ENCODE measurements around the gene KCNV2. TPM values are rescaled to one million over a fixed set of nuclear protein-coding genes. Genes with fewer than 3 reads are reported as not detected.

Gene KCNV2
- total and polyA plus RNA-seq, 2 donors: not detected

GRCh38 chr9:2742214-2742613 is 24.9 kb downstream of the KCNV2 start:
- Histone ChIP-seq H3K4me3 (ENCODE audit: low read length in 2 of 2) (no peak overlapping the region), H3K9me3 (ENCODE audit: control insufficient read depth in 2 of 2, insufficient read depth in 1 of 2, low read length in 1 of 2) (no peaks in the 10 kb centered on the region), H3K36me3 (ENCODE audit: control insufficient read depth in 2 of 2, insufficient read depth in 2 of 2, low read length in 1 of 2) (no peaks in the 10 kb centered on the region), H3K4me1 (ENCODE audit: control insufficient read depth in 2 of 2, insufficient read depth in 2 of 2, low read length in 2 of 2) (no peaks in the 10 kb centered on the region), H3K27me3 (ENCODE audit: control insufficient read depth in 2 of 2, insufficient read depth in 1 of 2, low read length in 1 of 2) (no peaks in the 10 kb centered on the region), H3K27ac (ENCODE audit: low read depth in 1 of 2, low read length in 1 of 2) (no peak overlapping the region)
- 97% methylated on average over 7 of the region's 7 CpGs for WGBS
- no peak for DNase-seq (ENCODE audit: low read depth in 6 of 9, low spot score in 9 of 9)

- H3K4me3 ChIP-seq (ENCODE audit: low read length in 2 of 2): no peak overlapping the region
- WGBS: 98% methylated on average over 5 of the region's 5 CpGs
- no peaks in the 10 kb centered on the region for H3K9me3 ChIP-seq (ENCODE audit: control insufficient read depth in 2 of 2, insufficient read depth in 1 of 2, low read length in 1 of 2)
- H3K4me1 ChIP-seq (ENCODE audit: control insufficient read depth in 2 of 2, insufficient read depth in 2 of 2, low read length in 2 of 2): no peaks in the 10 kb centered on the region
- no peaks in the 10 kb centered on the region for H3K36me3 ChIP-seq (ENCODE audit: control insufficient read depth in 2 of 2, insufficient read depth in 2 of 2, low read length in 1 of 2)
- no peaks in the 10 kb centered on the region for H3K27me3 ChIP-seq (ENCODE audit: control insufficient read depth in 2 of 2, insufficient read depth in 1 of 2, low read length in 1 of 2)
- no peak for DNase-seq (ENCODE audit: low read depth in 6 of 9, low spot score in 9 of 9)
- no peak overlapping the region for H3K27ac ChIP-seq (ENCODE audit: low read depth in 1 of 2, low read length in 1 of 2)
These were observed 26.7 kb downstream of the KCNV2 start for GRCh38 chr9:2743937-2744529.

- DNase-seq (ENCODE audit: low read depth in 6 of 9, low spot score in 9 of 9): no peak
- no peak overlapping the region for H3K27ac ChIP-seq (ENCODE audit: low read depth in 1 of 2, low read length in 1 of 2)
- H3K36me3 ChIP-seq (ENCODE audit: control insufficient read depth in 2 of 2, insufficient read depth in 2 of 2, low read length in 1 of 2): no peaks in the 10 kb centered on the region
- no peaks in the 10 kb centered on the region for H3K9me3 ChIP-seq (ENCODE audit: control insufficient read depth in 2 of 2, insufficient read depth in 1 of 2, low read length in 1 of 2)
- no peak overlapping the region for H3K4me3 ChIP-seq (ENCODE audit: low read length in 2 of 2)
- no peaks in the 10 kb centered on the region for H3K27me3 ChIP-seq (ENCODE audit: control insufficient read depth in 2 of 2, insufficient read depth in 1 of 2, low read length in 1 of 2)
- 83% methylated on average over 9 of the region's 9 CpGs for WGBS
- H3K4me1 ChIP-seq (ENCODE audit: control insufficient read depth in 2 of 2, insufficient read depth in 2 of 2, low read length in 2 of 2): no peaks in the 10 kb centered on the region
These were observed 28.5 kb downstream of the KCNV2 start for GRCh38 chr9:2745560-2746380.

- Histone ChIP-seq H3K36me3 (ENCODE audit: control insufficient read depth in 2 of 2, insufficient read depth in 2 of 2, low read length in 1 of 2) (no peaks in the 10 kb centered on the region), H3K4me1 (ENCODE audit: control insufficient read depth in 2 of 2, insufficient read depth in 2 of 2, low read length in 2 of 2) (no peaks in the 10 kb centered on the region), H3K9me3 (ENCODE audit: control insufficient read depth in 2 of 2, insufficient read depth in 1 of 2, low read length in 1 of 2) (no peaks in the 10 kb centered on the region), H3K27ac (ENCODE audit: low read depth in 1 of 2, low read length in 1 of 2) (no peak overlapping the region), H3K4me3 (ENCODE audit: low read length in 2 of 2) (no peak overlapping the region), H3K27me3 (ENCODE audit: control insufficient read depth in 2 of 2, insufficient read depth in 1 of 2, low read length in 1 of 2) (no peaks in the 10 kb centered on the region)
- no peak for DNase-seq (ENCODE audit: low read depth in 6 of 9, low spot score in 9 of 9)
- 98% methylated on average over 2 of the region's 2 CpGs for WGBS
These were observed 32.2 kb downstream of the KCNV2 start for GRCh38 chr9:2749485-2749884.

GRCh38 chr9:2755285-2755684 is 38.0 kb downstream of the KCNV2 start:
- H3K9me3 ChIP-seq (ENCODE audit: control insufficient read depth in 2 of 2, insufficient read depth in 1 of 2, low read length in 1 of 2): no peaks in the 10 kb centered on the region
- no peaks in the 10 kb centered on the region for H3K4me1 ChIP-seq (ENCODE audit: control insufficient read depth in 2 of 2, insufficient read depth in 2 of 2, low read length in 2 of 2)
- no peak overlapping the region for H3K27ac ChIP-seq (ENCODE audit: low read depth in 1 of 2, low read length in 1 of 2)
- no peaks in the 10 kb centered on the region for H3K27me3 ChIP-seq (ENCODE audit: control insufficient read depth in 2 of 2, insufficient read depth in 1 of 2, low read length in 1 of 2)
- WGBS: 98% methylated on average over 1 of the region's 1 CpG
- no peaks in the 10 kb centered on the region for H3K36me3 ChIP-seq (ENCODE audit: control insufficient read depth in 2 of 2, insufficient read depth in 2 of 2, low read length in 1 of 2)
- DNase-seq (ENCODE audit: low read depth in 6 of 9, low spot score in 9 of 9): no peak
- H3K4me3 ChIP-seq (ENCODE audit: low read length in 2 of 2): no peak overlapping the region

- no peaks in the 10 kb centered on the region for H3K4me1 ChIP-seq (ENCODE audit: control insufficient read depth in 2 of 2, insufficient read depth in 2 of 2, low read length in 2 of 2)
- 96% methylated on average over 2 of the region's 2 CpGs for WGBS
- H3K4me3 ChIP-seq (ENCODE audit: low read length in 2 of 2): no peak overlapping the region
- H3K36me3 ChIP-seq (ENCODE audit: control insufficient read depth in 2 of 2, insufficient read depth in 2 of 2, low read length in 1 of 2): peaks cover 0 to under 1% of the 10 kb centered on the region in 2 donors
- H3K9me3 ChIP-seq (ENCODE audit: control insufficient read depth in 2 of 2, insufficient read depth in 1 of 2, low read length in 1 of 2): no peaks in the 10 kb centered on the region
- H3K27ac ChIP-seq (ENCODE audit: low read depth in 1 of 2, low read length in 1 of 2): no peak overlapping the region
- H3K27me3 ChIP-seq (ENCODE audit: control insufficient read depth in 2 of 2, insufficient read depth in 1 of 2, low read length in 1 of 2): no peaks in the 10 kb centered on the region
- no peak for DNase-seq (ENCODE audit: low read depth in 6 of 9, low spot score in 9 of 9)
These were observed 41.0 kb downstream of the KCNV2 start for GRCh38 chr9:2758162-2758897.

GRCh38 chr9:2758898-2759510 is 41.7 kb downstream of the KCNV2 start:
- H3K27me3 ChIP-seq (ENCODE audit: control insufficient read depth in 2 of 2, insufficient read depth in 1 of 2, low read length in 1 of 2): no peaks in the 10 kb centered on the region
- H3K4me1 ChIP-seq (ENCODE audit: control insufficient read depth in 2 of 2, insufficient read depth in 2 of 2, low read length in 2 of 2): peaks cover 1 to 3% of the 10 kb centered on the region in 2 donors
- WGBS: 98% methylated on average over 1 of the region's 1 CpG
- H3K9me3 ChIP-seq (ENCODE audit: control insufficient read depth in 2 of 2, insufficient read depth in 1 of 2, low read length in 1 of 2): no peaks in the 10 kb centered on the region
- DNase-seq (ENCODE audit: low read depth in 6 of 9, low spot score in 9 of 9): no peak
- no peak overlapping the region for H3K4me3 ChIP-seq (ENCODE audit: low read length in 2 of 2)
- H3K27ac ChIP-seq (ENCODE audit: low read depth in 1 of 2, low read length in 1 of 2): no peak overlapping the region
- peaks cover 0 to 4% of the 10 kb centered on the region in 2 donors for H3K36me3 ChIP-seq (ENCODE audit: control insufficient read depth in 2 of 2, insufficient read depth in 2 of 2, low read length in 1 of 2)

GRCh38 chr9:2761424-2761823 is 44.1 kb downstream of the KCNV2 start:
- Histone ChIP-seq H3K4me1 (ENCODE audit: control insufficient read depth in 2 of 2, insufficient read depth in 2 of 2, low read length in 2 of 2) (peaks cover 2 to 13% of the 10 kb centered on the region in 2 donors), H3K4me3 (ENCODE audit: low read length in 2 of 2) (no peak overlapping the region), H3K27me3 (ENCODE audit: control insufficient read depth in 2 of 2, insufficient read depth in 1 of 2, low read length in 1 of 2) (no peaks in the 10 kb centered on the region), H3K9me3 (ENCODE audit: control insufficient read depth in 2 of 2, insufficient read depth in 1 of 2, low read length in 1 of 2) (no peaks in the 10 kb centered on the region), H3K36me3 (ENCODE audit: control insufficient read depth in 2 of 2, insufficient read depth in 2 of 2, low read length in 1 of 2) (peaks cover 0 to 4% of the 10 kb centered on the region in 2 donors), H3K27ac (ENCODE audit: low read depth in 1 of 2, low read length in 1 of 2) (no peak overlapping the region)
- DNase-seq (ENCODE audit: low read depth in 6 of 9, low spot score in 9 of 9): no peak
- WGBS: 97% methylated on average over 4 of the region's 4 CpGs
